Panc1 (cell line): Measurements from ENCODE around the gene IPO4. TPM values are rescaled to one million over a fixed set of nuclear protein-coding genes. Genes with fewer than 3 reads are reported as not detected.

Source experiments
- ATAC-seq: fragments of 200-7000 bp; cut with Tn5 transposase; 2 replicates; pipeline ENCODE4 v1.9.1; 2020; ENCODE audit warnings: mild to moderate bottlenecking, moderate library complexity
- BruUV-seq: library from RNA; stranded (reverse); fragments of 400-500 nt; replicated peaks from 2 replicates; lab custom pipeline; 2021; lab: Mats Ljungman, UMichigan
- CTCF ChIA-PET: fragments of 300-600 bp; sonication (Branson Sonifier 250); formaldehyde crosslinking; loops from one replicate; lab custom pipeline; 2022; ENCODE audit warnings: antibody characterized with exemption; lab: Charles Lee
- POLR2A ChIA-PET: fragments of 300-600 bp; sonication (Branson Sonifier 250); formaldehyde crosslinking; loops from one replicate; lab custom pipeline; 2022; ENCODE audit warnings: antibody characterized with exemption; lab: Charles Lee
- DNase-seq: peaks from one replicate; pipeline ENCODE4 v3.0.0-alpha.2; 2010; ENCODE audit warnings: low read depth, low spot score
- H3K27ac ChIP-seq: 2 replicates; pipeline ENCODE4 v1.5.1; 2011; ENCODE audit warnings: mild to moderate bottlenecking, low read length, inconsistent platforms
- H3K27me3 ChIP-seq: fragments of 200-500 bp; sonication (Bioruptor generic); 2 replicates; pipeline ENCODE4 v1.6.0; 2014; ENCODE audit warnings: low read length, inconsistent platforms; ENCODE audit not compliant: control insufficient read depth, insufficient read depth
- H3K36me3 ChIP-seq: fragments of 200-500 bp; sonication (Bioruptor generic); 2 replicates; pipeline ENCODE4 v1.5.1; 2014; ENCODE audit warnings: inconsistent platforms, mild to moderate bottlenecking, low read length, moderate library complexity; ENCODE audit not compliant: control insufficient read depth, insufficient read depth
- H3K4me1 ChIP-seq: 2 replicates; pipeline ENCODE4 v1.5.1; 2011; ENCODE audit warnings: inconsistent platforms, mild to moderate bottlenecking, low read length, moderate library complexity; ENCODE audit not compliant: control insufficient read depth, insufficient read depth
- H3K4me3 ChIP-seq, 2 experiments: 2 replicates each; pipeline ENCODE4 v1.5.1; 2011 to 2012; ENCODE audit warnings: low read depth in 2 of 2, low read length in 2 of 2, mild to moderate bottlenecking in 2 of 2, inconsistent platforms in 1 of 2, moderate library complexity in 1 of 2
- H3K9me3 ChIP-seq: fragments of 200-500 bp; sonication (Bioruptor generic); 2 replicates; pipeline ENCODE4 v1.5.1; 2014; ENCODE audit warnings: low read depth, mild to moderate bottlenecking, inconsistent platforms, low read length, moderate library complexity; ENCODE audit not compliant: control insufficient read depth, insufficient read depth
- POLR2AphosphoS5 ChIP-seq: IDR thresholded peaks from 2 replicates; pipeline ENCODE4 v1.6.1; 2012; ENCODE audit warnings: mild to moderate bottlenecking, low read depth, low read length, moderate library complexity
- SIN3A ChIP-seq: IDR thresholded peaks from 2 replicates; pipeline ENCODE4 v1.6.1; 2012; ENCODE audit warnings: low read depth, mild to moderate bottlenecking, low read length, moderate library complexity, borderline replicate concordance; ENCODE audit not compliant: insufficient read depth
- TCF7L2 ChIP-seq: IDR thresholded peaks from 2 replicates; pipeline ENCODE4 v1.6.1; 2011; ENCODE audit warnings: mild to moderate bottlenecking, low read depth, low read length, inconsistent platforms
- in situ Hi-C: cut with HindIII; loops from 2 replicates; pipeline ENCODE4 v1.10.0; 2016; ENCODE audit warnings: low sequenced_read_pairs, low pct_unique_long_range_greater_than_20kb
- intact Hi-C: fragments of 100-400 bp; cut with micrococcal nuclease; formaldehyde crosslinking; loops from one replicate; pipeline ENCODE4 v1.10.0; 2022; ENCODE audit not compliant: unreplicated experiment
- total RNA-seq: library from RNA; stranded (reverse); gene quantifications from one replicate; pipeline ENCODE4 v1.2.1, GENCODE V29; 2021; ENCODE audit not compliant: unreplicated experiment
- TF ChIP-seq, protein P1 (sequence below), 2 experiments: IDR thresholded peaks; 2 replicates each; pipeline ENCODE4 v1.6.1; 2011 to 2012; ENCODE audit warnings: low read depth in 2 of 2, control low read depth in 1 of 2, low read length in 1 of 2, mild to moderate bottlenecking in 1 of 2, moderate library complexity in 1 of 2; ENCODE audit not compliant: insufficient read depth in 1 of 2
- TF ChIP-seq, protein P2 (sequence below): fragments of 450-650 bp; IDR thresholded peaks from 2 replicates; pipeline ENCODE4 v1.5.1; 2017; ENCODE audit warnings: mild to moderate bottlenecking

The IPO4 gene
- total RNA-seq, 1 experiment from 2014 or later, result 103 TPM

DNA sequence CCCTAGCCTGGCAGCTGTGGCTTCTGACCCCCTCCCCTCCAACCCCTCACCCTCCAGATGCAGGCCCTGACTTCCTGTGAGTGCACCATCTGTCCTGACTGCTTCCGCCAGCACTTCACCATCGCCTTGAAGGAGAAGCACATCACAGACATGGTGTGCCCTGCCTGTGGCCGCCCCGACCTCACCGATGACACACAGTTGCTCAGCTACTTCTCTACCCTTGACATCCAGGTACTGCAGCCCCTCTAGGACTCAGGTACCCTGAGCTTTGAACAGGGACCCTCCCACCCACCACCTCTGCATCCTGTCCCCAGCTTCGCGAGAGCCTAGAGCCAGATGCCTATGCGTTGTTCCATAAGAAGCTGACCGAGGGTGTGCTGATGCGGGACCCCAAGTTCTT, 33.5 kb downstream of the IPO4 start:
- BruUV-seq, result no TSS peak
- H3K9me3 ChIP-seq, result no peaks in the 10 kb centered on the region
- ATAC-seq (no peak), DNase-seq (no peak)
- H3K27me3 ChIP-seq, result no peaks in the 10 kb centered on the region
- in situ Hi-C loops, result no loop called here
- intact Hi-C loops, result no loop called here
- peaks cover 3% of the 10 kb centered on the region for H3K36me3 ChIP-seq
- H3K4me1 ChIP-seq, result no peaks in the 10 kb centered on the region
- H3K4me3 ChIP-seq, result no peak overlapping the region
- CTCF ChIA-PET, result no interaction called here
- TF ChIP-seq SIN3A (no peak), TCF7L2 (no peak), POLR2AphosphoS5 (no peak)
- TF ChIP-seq, protein P1, sequence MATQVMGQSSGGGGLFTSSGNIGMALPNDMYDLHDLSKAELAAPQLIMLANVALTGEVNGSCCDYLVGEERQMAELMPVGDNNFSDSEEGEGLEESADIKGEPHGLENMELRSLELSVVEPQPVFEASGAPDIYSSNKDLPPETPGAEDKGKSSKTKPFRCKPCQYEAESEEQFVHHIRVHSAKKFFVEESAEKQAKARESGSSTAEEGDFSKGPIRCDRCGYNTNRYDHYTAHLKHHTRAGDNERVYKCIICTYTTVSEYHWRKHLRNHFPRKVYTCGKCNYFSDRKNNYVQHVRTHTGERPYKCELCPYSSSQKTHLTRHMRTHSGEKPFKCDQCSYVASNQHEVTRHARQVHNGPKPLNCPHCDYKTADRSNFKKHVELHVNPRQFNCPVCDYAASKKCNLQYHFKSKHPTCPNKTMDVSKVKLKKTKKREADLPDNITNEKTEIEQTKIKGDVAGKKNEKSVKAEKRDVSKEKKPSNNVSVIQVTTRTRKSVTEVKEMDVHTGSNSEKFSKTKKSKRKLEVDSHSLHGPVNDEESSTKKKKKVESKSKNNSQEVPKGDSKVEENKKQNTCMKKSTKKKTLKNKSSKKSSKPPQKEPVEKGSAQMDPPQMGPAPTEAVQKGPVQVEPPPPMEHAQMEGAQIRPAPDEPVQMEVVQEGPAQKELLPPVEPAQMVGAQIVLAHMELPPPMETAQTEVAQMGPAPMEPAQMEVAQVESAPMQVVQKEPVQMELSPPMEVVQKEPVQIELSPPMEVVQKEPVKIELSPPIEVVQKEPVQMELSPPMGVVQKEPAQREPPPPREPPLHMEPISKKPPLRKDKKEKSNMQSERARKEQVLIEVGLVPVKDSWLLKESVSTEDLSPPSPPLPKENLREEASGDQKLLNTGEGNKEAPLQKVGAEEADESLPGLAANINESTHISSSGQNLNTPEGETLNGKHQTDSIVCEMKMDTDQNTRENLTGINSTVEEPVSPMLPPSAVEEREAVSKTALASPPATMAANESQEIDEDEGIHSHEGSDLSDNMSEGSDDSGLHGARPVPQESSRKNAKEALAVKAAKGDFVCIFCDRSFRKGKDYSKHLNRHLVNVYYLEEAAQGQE (IDR thresholded peaks at IDR 0.05; ENCODE audit: insufficient read depth in 1 of 2, low read depth in 2 of 2, low read length in 1 of 2), result no peak
- TF ChIP-seq, protein P2, sequence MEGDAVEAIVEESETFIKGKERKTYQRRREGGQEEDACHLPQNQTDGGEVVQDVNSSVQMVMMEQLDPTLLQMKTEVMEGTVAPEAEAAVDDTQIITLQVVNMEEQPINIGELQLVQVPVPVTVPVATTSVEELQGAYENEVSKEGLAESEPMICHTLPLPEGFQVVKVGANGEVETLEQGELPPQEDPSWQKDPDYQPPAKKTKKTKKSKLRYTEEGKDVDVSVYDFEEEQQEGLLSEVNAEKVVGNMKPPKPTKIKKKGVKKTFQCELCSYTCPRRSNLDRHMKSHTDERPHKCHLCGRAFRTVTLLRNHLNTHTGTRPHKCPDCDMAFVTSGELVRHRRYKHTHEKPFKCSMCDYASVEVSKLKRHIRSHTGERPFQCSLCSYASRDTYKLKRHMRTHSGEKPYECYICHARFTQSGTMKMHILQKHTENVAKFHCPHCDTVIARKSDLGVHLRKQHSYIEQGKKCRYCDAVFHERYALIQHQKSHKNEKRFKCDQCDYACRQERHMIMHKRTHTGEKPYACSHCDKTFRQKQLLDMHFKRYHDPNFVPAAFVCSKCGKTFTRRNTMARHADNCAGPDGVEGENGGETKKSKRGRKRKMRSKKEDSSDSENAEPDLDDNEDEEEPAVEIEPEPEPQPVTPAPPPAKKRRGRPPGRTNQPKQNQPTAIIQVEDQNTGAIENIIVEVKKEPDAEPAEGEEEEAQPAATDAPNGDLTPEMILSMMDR, result no peak
- POLR2A ChIA-PET, result no interaction called here
- H3K27ac ChIP-seq, result no peak overlapping the region

DNA sequence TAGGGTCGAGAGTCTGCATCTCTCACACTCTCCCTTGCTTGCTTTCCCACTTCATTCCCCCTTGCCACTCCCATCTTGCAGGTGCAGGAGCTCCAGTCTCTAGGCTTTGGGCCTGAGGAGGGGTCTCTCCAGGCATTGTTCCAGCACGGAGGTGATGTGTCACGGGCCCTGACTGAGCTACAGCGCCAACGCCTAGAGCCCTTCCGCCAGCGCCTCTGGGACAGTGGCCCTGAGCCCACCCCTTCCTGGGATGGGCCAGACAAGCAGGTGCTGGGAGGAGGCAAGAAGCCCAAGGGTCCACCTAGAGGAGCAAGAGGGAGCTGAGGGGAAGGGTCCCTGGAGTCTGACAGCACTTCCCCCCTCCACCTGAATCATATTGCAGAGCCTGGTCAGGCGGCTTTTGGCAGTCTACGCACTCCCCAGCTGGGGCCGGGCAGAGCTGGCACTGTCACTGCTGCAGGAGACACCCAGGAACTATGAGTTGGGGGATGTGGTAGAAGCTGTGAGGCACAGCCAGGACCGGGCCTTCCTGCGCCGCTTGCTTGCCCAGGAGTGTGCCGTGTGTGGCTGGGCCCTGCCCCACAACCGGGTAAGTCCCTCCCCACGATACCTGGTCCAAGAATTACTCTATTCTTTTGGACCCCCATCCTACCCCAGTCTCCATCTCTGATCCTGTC, 37.1 kb downstream of the IPO4 start:
- no peaks in the 10 kb centered on the region for H3K4me1 ChIP-seq
- H3K36me3 ChIP-seq, result peaks cover 6% of the 10 kb centered on the region
- ChIA-PET POLR2A (interaction anchor here (0.5 to 0.6 kb wide), 2 partner anchors 15 to 18 kb away, joined by 3 read pairs; partner anchors contain the start of gene PSME1), CTCF (interaction anchor here (0.6 kb wide), 1 partner anchor 95 kb away, joined by 4 read pairs; no protein-coding TSS in a partner anchor)
- no peak for DNase-seq
- no peaks in the 10 kb centered on the region for H3K9me3 ChIP-seq
- ATAC-seq, result no peak
- no peak overlapping the region for H3K4me3 ChIP-seq
- no peaks in the 10 kb centered on the region for H3K27me3 ChIP-seq
- intact Hi-C loops (no loop called here), in situ Hi-C loops (no loop called here)
- BruUV-seq, result no TSS peak
- TF ChIP-seq, protein P2, result no peak
- TF ChIP-seq, protein P1 (IDR thresholded peaks at IDR 0.05; ENCODE audit: insufficient read depth in 1 of 2, low read depth in 2 of 2, low read length in 1 of 2), result no peak
- TF ChIP-seq POLR2AphosphoS5 (no peak), TCF7L2 (no peak), SIN3A (no peak)
- H3K27ac ChIP-seq, result no peak overlapping the region
